GM21717 (cell line): ENCODE results near the gene VGLL4.
"Not testable (repeated sequence)": the region's sequence is repeated elsewhere in the genome, so short reads cannot be mapped to it uniquely, and the experiment has no call there.

ENCODE experiments used
- ATAC-seq: cut with Tn5 transposase; IDR thresholded peaks from one replicate; pipeline ENCODE4 v1.9.1; 2021; ENCODE audit warnings: mild to moderate bottlenecking, moderate library complexity; ENCODE audit not compliant: unreplicated experiment

VGLL4 gene

GRCh38 chr3:11643605-11644087 lies at the start of gene VGLL4:
TSS of gene VGLL4 (minus strand) at chr3:11643915. CDS start at chr3:11643518, 397 bp downstream.
- ATAC-seq = peak; percentile 69

- no peak for ATAC-seq
These were observed 48.8 kb upstream of the VGLL4 start for GRCh38 chr3:11692532-11692813.

GRCh38 chr3:11691767-11692531 lies 48.2 kb upstream of the VGLL4 start:
- no peak for ATAC-seq

GRCh38 chr3:11690863-11691766 lies 47.4 kb upstream of the VGLL4 start:
- ATAC-seq = no peak

GRCh38 chr3:11689749-11690148 lies 46.0 kb upstream of the VGLL4 start:
- no peak for ATAC-seq

- ATAC-seq = not testable (repeated sequence)
These were observed 41.3 kb upstream of the VGLL4 start for GRCh38 chr3:11684980-11685379.

GRCh38 chr3:11680509-11680908 lies 36.8 kb upstream of the VGLL4 start:
- ATAC-seq = no peak

GRCh38 chr3:11679964-11680363 lies 36.2 kb upstream of the VGLL4 start:
- ATAC-seq = no peak

GRCh38 chr3:11672363-11672762 lies 28.6 kb upstream of the VGLL4 start:
- no peak for ATAC-seq

- peak; percentile 74 for ATAC-seq
These were observed 28.0 kb upstream of the VGLL4 start for GRCh38 chr3:11671648-11672100.

- no peak for ATAC-seq
These were observed 24.8 kb upstream of the VGLL4 start for GRCh38 chr3:11668243-11669235.

- ATAC-seq = no peak
These were observed 21.6 kb upstream of the VGLL4 start for GRCh38 chr3:11665331-11665730.

GRCh38 chr3:11662392-11662990 lies 18.8 kb upstream of the VGLL4 start:
- no peak for ATAC-seq

GRCh38 chr3:11661827-11662226 lies 18.1 kb upstream of the VGLL4 start:
- no peak for ATAC-seq

- no peak for ATAC-seq
These were observed 17.4 kb upstream of the VGLL4 start for GRCh38 chr3:11661052-11661656.

GRCh38 chr3:11660242-11660641 lies 16.5 kb upstream of the VGLL4 start:
- ATAC-seq = no peak

GRCh38 chr3:11658180-11658579 lies 14.5 kb upstream of the VGLL4 start:
- ATAC-seq = no peak

GRCh38 chr3:11655196-11655928 lies 11.6 kb upstream of the VGLL4 start:
- no peak for ATAC-seq

GRCh38 chr3:11654166-11654565 lies 10.5 kb upstream of the VGLL4 start:
- ATAC-seq = no peak
